Astrocyte (in vitro differentiated cells and primary cell): ENCODE results near the gene RLN3. TPM values are rescaled to one million over a fixed set of nuclear protein-coding genes. Genes with fewer than 3 reads are reported as not detected.

ENCODE experiments used
- DNase-seq: peaks from one replicate; pipeline ENCODE4 v3.0.0-alpha.2; 2010; ENCODE audit warnings: low read depth
- FAIRE-seq: peaks from 2 replicates; lab custom pipeline; 2011; peaks lifted over from hg19 to GRCh38; lab: Jason Lieb, UNC
- H2AFZ ChIP-seq: 2 replicates; pipeline ENCODE4 v1.6.0; 2012; ENCODE audit warnings: low read depth, low read length, inconsistent platforms
- H3K27ac ChIP-seq: 2 replicates; pipeline ENCODE4 v1.5.1; 2011; ENCODE audit warnings: low read depth, low read length, inconsistent platforms
- H3K27me3 ChIP-seq: 2 replicates; pipeline ENCODE4 v1.6.0; 2011; ENCODE audit warnings: low read length, inconsistent platforms; ENCODE audit not compliant: insufficient read depth
- H3K36me3 ChIP-seq: 2 replicates; pipeline ENCODE4 v1.5.1; 2011; ENCODE audit warnings: low read length, inconsistent platforms; ENCODE audit not compliant: insufficient read depth
- H3K4me1 ChIP-seq: 2 replicates; pipeline ENCODE4 v1.5.1; 2011; ENCODE audit warnings: low read length, inconsistent platforms; ENCODE audit not compliant: insufficient read depth
- H3K4me2 ChIP-seq: 2 replicates; pipeline ENCODE4 v1.6.0; 2012; ENCODE audit warnings: low read length, inconsistent platforms
- H3K4me3 ChIP-seq: 2 replicates; pipeline ENCODE4 v1.5.1; 2011; ENCODE audit warnings: low read depth, mild to moderate bottlenecking, low read length, inconsistent platforms; ENCODE audit not compliant: insufficient read depth
- H3K79me2 ChIP-seq: 2 replicates; pipeline ENCODE4 v1.6.0; 2012; ENCODE audit warnings: mild to moderate bottlenecking, low read length, inconsistent platforms; ENCODE audit not compliant: insufficient read depth
- H3K9ac ChIP-seq: 2 replicates; pipeline ENCODE4 v1.6.0; 2012; ENCODE audit warnings: mild to moderate bottlenecking, low read length, inconsistent platforms
- H3K9me3 ChIP-seq: 2 replicates; pipeline ENCODE4 v1.5.1; 2012; ENCODE audit warnings: low read depth, mild to moderate bottlenecking, low read length, inconsistent platforms; ENCODE audit not compliant: insufficient read depth
- H4K20me1 ChIP-seq: 2 replicates; pipeline ENCODE4 v1.6.0; 2012; ENCODE audit warnings: low read length, inconsistent platforms; ENCODE audit not compliant: insufficient read depth
- H3K27ac Mint-ChIP-seq: one replicate; pipeline ENCODE4 v1.8.0; 2021; ENCODE audit warnings: mild to moderate bottlenecking, mixed read lengths; ENCODE audit not compliant: unreplicated experiment
- H3K27me3 Mint-ChIP-seq: one replicate; pipeline ENCODE4 v1.8.0; 2021; ENCODE audit warnings: low read depth, mixed read lengths; ENCODE audit not compliant: unreplicated experiment
- H3K36me3 Mint-ChIP-seq: one replicate; pipeline ENCODE4 v1.8.0; 2021; ENCODE audit warnings: low read depth, mixed read lengths; ENCODE audit not compliant: unreplicated experiment
- H3K4me1 Mint-ChIP-seq: one replicate; pipeline ENCODE4 v1.8.0; 2021; ENCODE audit warnings: low read depth, mixed read lengths; ENCODE audit not compliant: unreplicated experiment
- H3K4me3 Mint-ChIP-seq: one replicate; pipeline ENCODE4 v1.8.0; 2021; ENCODE audit warnings: mild to moderate bottlenecking, moderate library complexity, mixed read lengths; ENCODE audit not compliant: unreplicated experiment
- H3K9me3 Mint-ChIP-seq: one replicate; pipeline ENCODE4 v1.8.0; 2021; ENCODE audit warnings: mild to moderate bottlenecking, mixed read lengths; ENCODE audit not compliant: unreplicated experiment
- EZH2 ChIP-seq: IDR thresholded peaks from 2 replicates; pipeline ENCODE4 v1.6.1; 2012; ENCODE audit warnings: mild to moderate bottlenecking, low read length, inconsistent platforms; ENCODE audit not compliant: insufficient read depth
- total RNA-seq: library from RNA; stranded (reverse); gene quantifications from 2 replicates; pipeline ENCODE4 v1.2.1, GENCODE V29; 2021
- TF ChIP-seq, protein P1 (sequence below): IDR thresholded peaks from 2 replicates; pipeline ENCODE4 v1.5.1; 2011; ENCODE audit warnings: low read depth, mild to moderate bottlenecking, inconsistent platforms, low read length, moderate library complexity; ENCODE audit not compliant: insufficient read depth

Gene RLN3
- total RNA-seq, 1 donor from 2014 or later, result not detected

- Histone ChIP-seq H3K79me2 (no peaks in the 10 kb centered on the region), H3K9ac (no peak within 1 kb of the TSS), H3K4me1 (peaks cover 3% of the 10 kb centered on the region), H3K9me3 (no peaks in the 10 kb centered on the region), H4K20me1 (no peaks in the 10 kb centered on the region), H3K4me2 (no peak within 1 kb of the TSS), H2AFZ (no peak within 1 kb of the TSS), H3K4me3 (no peak within 1 kb of the TSS), H3K27me3 (peaks cover 21% of the 10 kb centered on the region), H3K36me3 (no peaks in the 10 kb centered on the region), H3K27ac (no peak within 1 kb of the TSS)
- no peak for DNase-seq
- no peak within 1 kb of the TSS for H3K27ac Mint-ChIP-seq
- H3K9me3 Mint-ChIP-seq, result no peaks in the 10 kb centered on the region
- no peak for TF ChIP-seq EZH2
- TF ChIP-seq, protein P1, sequence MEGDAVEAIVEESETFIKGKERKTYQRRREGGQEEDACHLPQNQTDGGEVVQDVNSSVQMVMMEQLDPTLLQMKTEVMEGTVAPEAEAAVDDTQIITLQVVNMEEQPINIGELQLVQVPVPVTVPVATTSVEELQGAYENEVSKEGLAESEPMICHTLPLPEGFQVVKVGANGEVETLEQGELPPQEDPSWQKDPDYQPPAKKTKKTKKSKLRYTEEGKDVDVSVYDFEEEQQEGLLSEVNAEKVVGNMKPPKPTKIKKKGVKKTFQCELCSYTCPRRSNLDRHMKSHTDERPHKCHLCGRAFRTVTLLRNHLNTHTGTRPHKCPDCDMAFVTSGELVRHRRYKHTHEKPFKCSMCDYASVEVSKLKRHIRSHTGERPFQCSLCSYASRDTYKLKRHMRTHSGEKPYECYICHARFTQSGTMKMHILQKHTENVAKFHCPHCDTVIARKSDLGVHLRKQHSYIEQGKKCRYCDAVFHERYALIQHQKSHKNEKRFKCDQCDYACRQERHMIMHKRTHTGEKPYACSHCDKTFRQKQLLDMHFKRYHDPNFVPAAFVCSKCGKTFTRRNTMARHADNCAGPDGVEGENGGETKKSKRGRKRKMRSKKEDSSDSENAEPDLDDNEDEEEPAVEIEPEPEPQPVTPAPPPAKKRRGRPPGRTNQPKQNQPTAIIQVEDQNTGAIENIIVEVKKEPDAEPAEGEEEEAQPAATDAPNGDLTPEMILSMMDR, result no peak
- H3K4me1 Mint-ChIP-seq, result no peaks in the 10 kb centered on the region
- H3K27me3 Mint-ChIP-seq, result peaks cover 29% of the 10 kb centered on the region
- FAIRE-seq, result no peak
- H3K36me3 Mint-ChIP-seq, result no peaks in the 10 kb centered on the region
- no peak within 1 kb of the TSS for H3K4me3 Mint-ChIP-seq
These were observed 34.0 kb downstream of the RLN3 start, which contains the start of gene PALM3 for GRCh38 chr19:14061751-14062557. Gene PALM3, minus strand, starts transcription at chr19:14062076. Its CDS starts 96 bp downstream, at chr19:14061980.

- Histone ChIP-seq H3K9ac (no peak overlapping the region), H2AFZ (no peak overlapping the region), H3K4me3 (no peak overlapping the region), H3K4me1 (peaks cover 3% of the 10 kb centered on the region), H4K20me1 (no peaks in the 10 kb centered on the region), H3K79me2 (no peaks in the 10 kb centered on the region), H3K4me2 (no peak overlapping the region), H3K27me3 (peaks cover 21% of the 10 kb centered on the region), H3K36me3 (no peaks in the 10 kb centered on the region), H3K9me3 (no peaks in the 10 kb centered on the region), H3K27ac (no peak overlapping the region)
- FAIRE-seq, result no peak
- H3K4me1 Mint-ChIP-seq, result no peaks in the 10 kb centered on the region
- no peak for DNase-seq
- no peaks in the 10 kb centered on the region for H3K9me3 Mint-ChIP-seq
- no peak overlapping the region for H3K4me3 Mint-ChIP-seq
- H3K27ac Mint-ChIP-seq, result no peak overlapping the region
- peaks cover 29% of the 10 kb centered on the region for H3K27me3 Mint-ChIP-seq
- no peak for TF ChIP-seq EZH2
- TF ChIP-seq, protein P1, result no peak
- H3K36me3 Mint-ChIP-seq, result no peaks in the 10 kb centered on the region
These were observed 34.6 kb downstream of the RLN3 start for GRCh38 chr19:14062558-14062855.

- H3K36me3 ChIP-seq, result no peaks in the 10 kb centered on the region
- Mint-ChIP-seq H3K27me3 (peaks cover 27% of the 10 kb centered on the region), H3K4me3 (no peak overlapping the region), H3K27ac (no peak overlapping the region), H3K4me1 (no peaks in the 10 kb centered on the region), H3K9me3 (no peaks in the 10 kb centered on the region), H3K36me3 (no peaks in the 10 kb centered on the region)
- H3K79me2 ChIP-seq, result no peaks in the 10 kb centered on the region
- no peak overlapping the region for H3K9ac ChIP-seq
- no peak for DNase-seq
- H3K4me3 ChIP-seq, result no peak overlapping the region
- no peaks in the 10 kb centered on the region for H3K9me3 ChIP-seq
- H3K27ac ChIP-seq, result no peak overlapping the region
- no peak overlapping the region for H2AFZ ChIP-seq
- H4K20me1 ChIP-seq, result no peaks in the 10 kb centered on the region
- peaks cover 21% of the 10 kb centered on the region for H3K27me3 ChIP-seq
- no peak for TF ChIP-seq EZH2
- peaks cover under 1% of the 10 kb centered on the region for H3K4me1 ChIP-seq
- FAIRE-seq, result no peak
- H3K4me2 ChIP-seq, result no peak overlapping the region
These were observed 35.2 kb downstream of the RLN3 start for GRCh38 chr19:14063105-14063504.
